GM23338 (cell line): Measurements from ENCODE around the gene GRK4. TPM values are rescaled to one million over a fixed set of nuclear protein-coding genes. Genes with fewer than 3 reads are reported as not detected.

Source experiments
- ATAC-seq: fragments of 200-7000 bp; cut with Tn5 transposase; 3 replicates; pipeline ENCODE4 v1.9.1; 2020
- DNase-seq: peaks from one replicate; pipeline ENCODE4 v3.0.0-alpha.2; 2015; ENCODE audit warnings: low spot score
- H2AFZ ChIP-seq: fragments of 200-600 bp; sonication (generic); 2 replicates; pipeline ENCODE4 v1.8.0; 2016; ENCODE audit warnings: antibody characterized with exemption, mild to moderate bottlenecking, moderate library complexity
- H3F3A ChIP-seq: fragments of 200-600 bp; sonication (generic); replicated peaks from 2 replicates; pipeline ENCODE4 v1.8.0; 2017; ENCODE audit warnings: antibody characterized with exemption, mixed run types, low read depth
- H3K27ac ChIP-seq: fragments of 200-600 bp; sonication (generic); 2 replicates; pipeline ENCODE4 v1.6.1; 2016; ENCODE audit warnings: low read depth
- H3K27me3 ChIP-seq: fragments of 200-600 bp; sonication (generic); 2 replicates; pipeline ENCODE4 v1.8.0; 2016; ENCODE audit warnings: mild to moderate bottlenecking, mixed run types, moderate library complexity; ENCODE audit not compliant: insufficient read depth
- H3K36me3 ChIP-seq: fragments of 200-600 bp; sonication (generic); 2 replicates; pipeline ENCODE4 v1.8.0; 2016; ENCODE audit warnings: mild to moderate bottlenecking; ENCODE audit not compliant: insufficient read depth
- H3K4me1 ChIP-seq: fragments of 200-600 bp; sonication (generic); 2 replicates; pipeline ENCODE4 v1.8.0; 2016; ENCODE audit warnings: mild to moderate bottlenecking, moderate library complexity; ENCODE audit not compliant: insufficient read depth
- H3K4me2 ChIP-seq: fragments of 200-600 bp; sonication (generic); 2 replicates; pipeline ENCODE4 v1.7.1; 2017; ENCODE audit warnings: mixed run types
- H3K4me3 ChIP-seq: fragments of 200-600 bp; sonication (generic); 2 replicates; pipeline ENCODE4 v1.6.1; 2016; ENCODE audit warnings: mixed run types
- H3K79me2 ChIP-seq: fragments of 200-600 bp; sonication (generic); replicated peaks from 2 replicates; pipeline ENCODE4 v1.8.0; 2017; ENCODE audit warnings: mild to moderate bottlenecking; ENCODE audit not compliant: insufficient read depth
- H3K9me2 ChIP-seq: fragments of 200-600 bp; sonication (generic); 2 replicates; pipeline ENCODE4 v1.8.0; 2017; ENCODE audit not compliant: insufficient read depth
- H4K20me1 ChIP-seq: fragments of 200-600 bp; sonication (generic); replicated peaks from 2 replicates; pipeline ENCODE4 v1.8.0; 2017; ENCODE audit warnings: mild to moderate bottlenecking; ENCODE audit not compliant: insufficient read depth
- H3K27ac Mint-ChIP-seq: 2 replicates; pipeline ENCODE4 v1.8.0; 2020; ENCODE audit warnings: inconsistent platforms, mild to moderate bottlenecking, moderate library complexity, mixed read lengths
- H3K27me3 Mint-ChIP-seq: 3 replicates; pipeline ENCODE4 v1.8.0; 2022; ENCODE audit warnings: low read depth, mild to moderate bottlenecking, moderate library complexity, mixed read lengths, inconsistent platforms; ENCODE audit not compliant: insufficient read depth, poor library complexity
- H3K36me3 Mint-ChIP-seq: 3 replicates; pipeline ENCODE4 v1.8.0; 2021; ENCODE audit warnings: low read depth, mild to moderate bottlenecking, inconsistent platforms, moderate library complexity, mixed read lengths
- H3K4me1 Mint-ChIP-seq: 3 replicates; pipeline ENCODE4 v1.8.0; 2020; ENCODE audit warnings: mild to moderate bottlenecking, inconsistent platforms, mixed read lengths
- H3K4me3 Mint-ChIP-seq: 3 replicates; pipeline ENCODE4 v1.8.0; 2021; ENCODE audit warnings: moderate library complexity, mild to moderate bottlenecking, inconsistent platforms, mixed read lengths
- H3K9me3 Mint-ChIP-seq: 3 replicates; pipeline ENCODE4 v1.8.0; 2020; ENCODE audit warnings: moderate library complexity, mild to moderate bottlenecking, inconsistent platforms, mixed read lengths
- CREB1 ChIP-seq: fragments of 250-450 bp; sonication (Bioruptor Pico); IDR thresholded peaks from 2 replicates; pipeline ENCODE4 v1.5.0; 2020; ENCODE audit warnings: low read depth, mild to moderate bottlenecking, moderate library complexity
- CTCF ChIP-seq, 2 experiments: fragments of 200-600 bp in 1 of 2; sonication (generic) in 1 of 2; conservative IDR thresholded peaks; 2 replicates each; pipeline versions ENCODE4 v1.5.1 to v1.6.1; 2016 to 2017; ENCODE audit warnings: antibody characterized with exemption in 2 of 2, low read depth in 2 of 2, mild to moderate bottlenecking in 2 of 2, moderate library complexity in 1 of 2
- EZH2 ChIP-seq: fragments of 200-600 bp; sonication (generic); IDR thresholded peaks from one replicate; pipeline ENCODE4 v1.8.0; 2017; ENCODE audit warnings: antibody characterized with exemption, mild to moderate bottlenecking, low read depth; ENCODE audit not compliant: unreplicated experiment
- EZH2phosphoT487 ChIP-seq: fragments of 200-600 bp; sonication (generic); IDR thresholded peaks from one replicate; pipeline ENCODE4 v1.8.1; 2018; ENCODE audit warnings: antibody characterized with exemption; ENCODE audit not compliant: unreplicated experiment
- JUNB ChIP-seq: IDR thresholded peaks from one replicate; pipeline ENCODE4 v1.6.1; 2016; ENCODE audit warnings: antibody characterized with exemption; ENCODE audit not compliant: unreplicated experiment
- NANOG ChIP-seq: IDR thresholded peaks from 2 replicates; pipeline ENCODE4 v1.6.1; 2016; ENCODE audit warnings: antibody characterized with exemption, borderline replicate concordance
- POLR2AphosphoS5 ChIP-seq: IDR thresholded peaks from 2 replicates; pipeline ENCODE4 v1.6.1; 2016; ENCODE audit warnings: antibody characterized with exemption, low read depth
- STAT1 ChIP-seq: IDR thresholded peaks from one replicate; pipeline ENCODE4 v1.6.1; 2016; ENCODE audit warnings: antibody characterized with exemption; ENCODE audit not compliant: unreplicated experiment
- ZNF114 ChIP-seq: fragments of 250-450 bp; sonication (Bioruptor Pico); IDR thresholded peaks from 2 replicates; pipeline ENCODE4 v1.5.0; 2020; ENCODE audit warnings: mild to moderate bottlenecking, moderate library complexity
- ZNF331 ChIP-seq: fragments of 250-450 bp; sonication (Bioruptor Pico); IDR thresholded peaks from 2 replicates; pipeline ENCODE4 v1.5.0; 2020; ENCODE audit warnings: low read depth, mild to moderate bottlenecking, moderate library complexity
- ZNF462 ChIP-seq: fragments of 250-450 bp; sonication (Bioruptor Pico); IDR thresholded peaks from 2 replicates; pipeline ENCODE4 v1.5.0; 2020; ENCODE audit warnings: mild to moderate bottlenecking, moderate library complexity
- polyA plus RNA-seq: library from polyadenylated mRNA; unstranded; fragments of >200 nt; fragmentation: Nextera tagmentation; extraction: Ambion mirVana; gene quantifications from 2 replicates; pipeline ENCODE4 v1.2.1, GENCODE V29; 2016
- total RNA-seq: library from RNA; depleted of rRNA; stranded (reverse); fragments of >200 nt; shearing (Covaris generic); gene quantifications from 2 replicates; pipeline ENCODE4 v1.2.3, GENCODE V29; 2014
- TF ChIP-seq, protein P1 (sequence below): IDR thresholded peaks from one replicate; pipeline ENCODE4 v1.6.1; 2018; ENCODE audit warnings: antibody characterized with exemption; ENCODE audit not compliant: unreplicated experiment
- TF ChIP-seq, protein P2 (sequence below): IDR thresholded peaks from 2 replicates; pipeline ENCODE4 v1.6.1; 2016; ENCODE audit warnings: antibody characterized with exemption

Gene GRK4
- total and polyA plus RNA-seq, 2 experiments from 2014 or later: 1.3 to 1.4 TPM

DNA sequence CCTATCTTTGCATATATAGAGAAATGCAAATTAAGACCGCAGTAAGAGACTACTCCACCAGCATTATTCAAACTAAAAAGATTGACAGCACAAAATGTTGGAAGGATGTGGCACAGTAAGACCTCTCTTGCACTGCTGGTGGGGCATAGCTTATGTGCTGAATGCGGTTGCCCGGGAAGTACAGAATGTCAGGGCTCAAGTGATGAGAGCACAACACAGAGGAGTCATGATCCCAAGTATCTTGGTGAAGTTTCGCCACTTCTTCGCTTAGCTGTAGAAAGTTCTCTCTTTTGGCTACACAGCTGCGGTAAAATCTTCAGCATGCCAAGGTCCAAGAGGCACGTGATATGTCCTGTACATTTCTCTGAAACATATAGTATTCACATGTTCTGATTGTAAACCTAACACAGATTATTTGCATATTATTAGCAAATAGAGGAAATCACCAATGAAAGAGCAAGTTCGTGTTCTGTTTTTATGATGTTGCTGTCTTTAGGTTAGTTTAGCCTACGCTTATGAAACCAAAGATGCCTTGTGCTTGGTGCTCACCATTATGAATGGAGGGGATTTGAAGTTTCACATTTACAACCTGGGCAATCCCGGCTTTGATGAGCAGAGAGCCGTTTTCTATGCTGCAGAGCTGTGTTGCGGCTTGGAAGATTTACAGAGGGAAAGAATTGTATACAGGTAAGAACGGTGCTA, 55.9 kb downstream of the GRK4 start:
- no peak overlapping the region for H3K4me2 ChIP-seq
- H3K4me1 ChIP-seq: no peaks in the 10 kb centered on the region
- H3K27ac ChIP-seq: no peak overlapping the region
- no peak overlapping the region for H3K4me3 ChIP-seq
- no peaks in the 10 kb centered on the region for H4K20me1 ChIP-seq
- no peak overlapping the region for H3K27ac Mint-ChIP-seq
- H3K9me3 Mint-ChIP-seq: no peaks in the 10 kb centered on the region
- H3K79me2 ChIP-seq: no peaks in the 10 kb centered on the region
- TF ChIP-seq CREB1: no peak
- TF ChIP-seq ZNF114 (CRISPR knock-in tag): no peak
- no peak for TF ChIP-seq JUNB
- TF ChIP-seq ZNF331: no peak
- TF ChIP-seq EZH2: no peak
- no peak for TF ChIP-seq STAT1
- TF ChIP-seq, protein P1, sequence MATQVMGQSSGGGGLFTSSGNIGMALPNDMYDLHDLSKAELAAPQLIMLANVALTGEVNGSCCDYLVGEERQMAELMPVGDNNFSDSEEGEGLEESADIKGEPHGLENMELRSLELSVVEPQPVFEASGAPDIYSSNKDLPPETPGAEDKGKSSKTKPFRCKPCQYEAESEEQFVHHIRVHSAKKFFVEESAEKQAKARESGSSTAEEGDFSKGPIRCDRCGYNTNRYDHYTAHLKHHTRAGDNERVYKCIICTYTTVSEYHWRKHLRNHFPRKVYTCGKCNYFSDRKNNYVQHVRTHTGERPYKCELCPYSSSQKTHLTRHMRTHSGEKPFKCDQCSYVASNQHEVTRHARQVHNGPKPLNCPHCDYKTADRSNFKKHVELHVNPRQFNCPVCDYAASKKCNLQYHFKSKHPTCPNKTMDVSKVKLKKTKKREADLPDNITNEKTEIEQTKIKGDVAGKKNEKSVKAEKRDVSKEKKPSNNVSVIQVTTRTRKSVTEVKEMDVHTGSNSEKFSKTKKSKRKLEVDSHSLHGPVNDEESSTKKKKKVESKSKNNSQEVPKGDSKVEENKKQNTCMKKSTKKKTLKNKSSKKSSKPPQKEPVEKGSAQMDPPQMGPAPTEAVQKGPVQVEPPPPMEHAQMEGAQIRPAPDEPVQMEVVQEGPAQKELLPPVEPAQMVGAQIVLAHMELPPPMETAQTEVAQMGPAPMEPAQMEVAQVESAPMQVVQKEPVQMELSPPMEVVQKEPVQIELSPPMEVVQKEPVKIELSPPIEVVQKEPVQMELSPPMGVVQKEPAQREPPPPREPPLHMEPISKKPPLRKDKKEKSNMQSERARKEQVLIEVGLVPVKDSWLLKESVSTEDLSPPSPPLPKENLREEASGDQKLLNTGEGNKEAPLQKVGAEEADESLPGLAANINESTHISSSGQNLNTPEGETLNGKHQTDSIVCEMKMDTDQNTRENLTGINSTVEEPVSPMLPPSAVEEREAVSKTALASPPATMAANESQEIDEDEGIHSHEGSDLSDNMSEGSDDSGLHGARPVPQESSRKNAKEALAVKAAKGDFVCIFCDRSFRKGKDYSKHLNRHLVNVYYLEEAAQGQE: no peak
- TF ChIP-seq, protein P2, sequence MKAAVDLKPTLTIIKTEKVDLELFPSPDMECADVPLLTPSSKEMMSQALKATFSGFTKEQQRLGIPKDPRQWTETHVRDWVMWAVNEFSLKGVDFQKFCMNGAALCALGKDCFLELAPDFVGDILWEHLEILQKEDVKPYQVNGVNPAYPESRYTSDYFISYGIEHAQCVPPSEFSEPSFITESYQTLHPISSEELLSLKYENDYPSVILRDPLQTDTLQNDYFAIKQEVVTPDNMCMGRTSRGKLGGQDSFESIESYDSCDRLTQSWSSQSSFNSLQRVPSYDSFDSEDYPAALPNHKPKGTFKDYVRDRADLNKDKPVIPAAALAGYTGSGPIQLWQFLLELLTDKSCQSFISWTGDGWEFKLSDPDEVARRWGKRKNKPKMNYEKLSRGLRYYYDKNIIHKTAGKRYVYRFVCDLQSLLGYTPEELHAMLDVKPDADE: no peak
- no peak for TF ChIP-seq EZH2phosphoT487
- TF ChIP-seq ZNF462: no peak
- no peak for TF ChIP-seq NANOG
- no peak for TF ChIP-seq CTCF (conservative IDR thresholded peaks at IDR 0.05; ENCODE audit: low read depth in 2 of 2)
- no peak for TF ChIP-seq POLR2AphosphoS5
- H3K36me3 ChIP-seq: no peaks in the 10 kb centered on the region
- DNase-seq (no peak), ATAC-seq (no peak)
- H3K9me2 ChIP-seq: no peaks in the 10 kb centered on the region
- H3K36me3 Mint-ChIP-seq: no peaks in the 10 kb centered on the region
- peaks cover 5% of the 10 kb centered on the region for H3K27me3 Mint-ChIP-seq
- no peaks in the 10 kb centered on the region for H3F3A ChIP-seq
- H2AFZ ChIP-seq: no peak overlapping the region
- no peak overlapping the region for H3K4me3 Mint-ChIP-seq
- no peaks in the 10 kb centered on the region for H3K27me3 ChIP-seq
- H3K4me1 Mint-ChIP-seq: peaks cover 12% of the 10 kb centered on the region
